ENCODE measurements around the gene CLNK.

DNA sequence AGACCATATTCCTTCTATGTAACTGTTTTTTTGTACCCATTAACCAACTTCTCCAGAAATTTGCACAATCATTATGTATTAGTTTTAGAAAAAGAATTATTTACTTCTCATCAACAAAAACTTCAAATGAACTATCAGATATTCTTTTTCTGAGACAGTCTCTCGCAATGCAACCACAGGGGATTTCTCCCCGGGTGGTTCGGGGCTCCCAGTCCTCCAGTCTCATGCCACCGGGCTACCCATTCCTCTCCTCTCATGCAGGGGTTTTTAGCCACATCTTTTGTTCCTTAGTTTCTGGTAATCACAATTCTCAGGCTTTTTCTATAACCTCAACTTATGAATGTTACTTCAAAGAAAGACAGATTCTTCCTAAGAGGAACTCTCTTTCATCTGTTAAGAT is 46.6 kb upstream of the CLNK start:
- no peak for TF ChIP-seq CEBPB (IDR thresholded peaks at IDR 0.05; ENCODE audit: low read depth, low read length)
- no peak for TF ChIP-seq POLR2AphosphoS5 (IDR thresholded peaks at IDR 0.05; ENCODE audit: low read depth, low read length)
- TF ChIP-seq, protein P1, sequence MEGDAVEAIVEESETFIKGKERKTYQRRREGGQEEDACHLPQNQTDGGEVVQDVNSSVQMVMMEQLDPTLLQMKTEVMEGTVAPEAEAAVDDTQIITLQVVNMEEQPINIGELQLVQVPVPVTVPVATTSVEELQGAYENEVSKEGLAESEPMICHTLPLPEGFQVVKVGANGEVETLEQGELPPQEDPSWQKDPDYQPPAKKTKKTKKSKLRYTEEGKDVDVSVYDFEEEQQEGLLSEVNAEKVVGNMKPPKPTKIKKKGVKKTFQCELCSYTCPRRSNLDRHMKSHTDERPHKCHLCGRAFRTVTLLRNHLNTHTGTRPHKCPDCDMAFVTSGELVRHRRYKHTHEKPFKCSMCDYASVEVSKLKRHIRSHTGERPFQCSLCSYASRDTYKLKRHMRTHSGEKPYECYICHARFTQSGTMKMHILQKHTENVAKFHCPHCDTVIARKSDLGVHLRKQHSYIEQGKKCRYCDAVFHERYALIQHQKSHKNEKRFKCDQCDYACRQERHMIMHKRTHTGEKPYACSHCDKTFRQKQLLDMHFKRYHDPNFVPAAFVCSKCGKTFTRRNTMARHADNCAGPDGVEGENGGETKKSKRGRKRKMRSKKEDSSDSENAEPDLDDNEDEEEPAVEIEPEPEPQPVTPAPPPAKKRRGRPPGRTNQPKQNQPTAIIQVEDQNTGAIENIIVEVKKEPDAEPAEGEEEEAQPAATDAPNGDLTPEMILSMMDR (IDR thresholded peaks at IDR 0.05; ENCODE audit: control extremely low read depth in 1 of 3, insufficient read depth in 1 of 3, low read depth in 1 of 3, low read length in 3 of 3) = no peak
- TF ChIP-seq TCF12 (IDR thresholded peaks at IDR 0.05; ENCODE audit: low read depth, low read length) = no peak
- TF ChIP-seq SP1 (IDR thresholded peaks at IDR 0.05; ENCODE audit: low read depth, low read length) = no peak
- no peak for TF ChIP-seq CHD2 (IDR thresholded peaks at IDR 0.05; ENCODE audit: low read length)
- no peak for TF ChIP-seq PHF8 (conservative IDR thresholded peaks at IDR 0.05; ENCODE audit: low read depth, low read length)
- no peak for TF ChIP-seq POLR2A (IDR thresholded peaks at IDR 0.05; ENCODE audit: control extremely low read depth in 1 of 2, low read depth in 2 of 2, low read length in 2 of 2)
- TF ChIP-seq CBX8 (IDR thresholded peaks at IDR 0.05; ENCODE audit: borderline replicate concordance, low read depth, low read length) = no peak
- no peak for TF ChIP-seq EP300 (IDR thresholded peaks at IDR 0.05; ENCODE audit: borderline replicate concordance in 1 of 2, low read depth in 2 of 2, low read length in 2 of 2)
- TF ChIP-seq, protein P2, sequence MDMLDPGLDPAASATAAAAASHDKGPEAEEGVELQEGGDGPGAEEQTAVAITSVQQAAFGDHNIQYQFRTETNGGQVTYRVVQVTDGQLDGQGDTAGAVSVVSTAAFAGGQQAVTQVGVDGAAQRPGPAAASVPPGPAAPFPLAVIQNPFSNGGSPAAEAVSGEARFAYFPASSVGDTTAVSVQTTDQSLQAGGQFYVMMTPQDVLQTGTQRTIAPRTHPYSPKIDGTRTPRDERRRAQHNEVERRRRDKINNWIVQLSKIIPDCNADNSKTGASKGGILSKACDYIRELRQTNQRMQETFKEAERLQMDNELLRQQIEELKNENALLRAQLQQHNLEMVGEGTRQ (IDR thresholded peaks at IDR 0.05; ENCODE audit: low read length) = no peak
